SK-N-SH (cell line): ENCODE data around the gene INSRR.

Source experiments
- CHD2 ChIP-seq: fragments of 150-350 bp; IDR thresholded peaks from 2 replicates; pipeline ENCODE4 v1.6.1; 2018; ENCODE audit warnings: low read length; ENCODE audit not compliant: partially characterized antibody
- CTCF ChIP-seq: fragments of 200-600 bp; sonication (generic); IDR thresholded peaks from 2 replicates; pipeline ENCODE4 v1.6.1; 2017; ENCODE audit warnings: antibody characterized with exemption, mild to moderate bottlenecking, moderate library complexity
- EZH2phosphoT487 ChIP-seq: fragments of 200-600 bp; sonication (generic); IDR thresholded peaks from 2 replicates; pipeline ENCODE4 v1.6.1; 2017; ENCODE audit warnings: low read depth, mixed run types, mild to moderate bottlenecking, antibody characterized with exemption, moderate library complexity, borderline replicate concordance
- MAX ChIP-seq: IDR thresholded peaks from 2 replicates; pipeline ENCODE4 v1.4.0; 2012; ENCODE audit warnings: low read depth
- RAD21 ChIP-seq: IDR thresholded peaks from 2 replicates; pipeline ENCODE4 v1.6.1; 2012; ENCODE audit warnings: mild to moderate bottlenecking, low read length
- RCOR1 ChIP-seq: fragments of 150-350 bp; IDR thresholded peaks from 2 replicates; pipeline ENCODE4 v1.6.1; 2017; ENCODE audit warnings: antibody characterized with exemption, low read length
- YY1 ChIP-seq: IDR thresholded peaks from 2 replicates; pipeline ENCODE4 v1.4.0; 2012; ENCODE audit warnings: low read depth, mild to moderate bottlenecking

- TF ChIP-seq RCOR1, result no peak
- no peak for TF ChIP-seq YY1
- TF ChIP-seq RAD21, result no peak
- no peak for TF ChIP-seq CTCF
- TF ChIP-seq CHD2, result no peak
- TF ChIP-seq MAX, result no peak
- no peak for TF ChIP-seq EZH2phosphoT487
Measured at GRCh38 chr1:156823210-156823790, 35.6 kb downstream of the INSRR start.
